H9 (cell line): ENCODE results near the gene ZNF362. TPM values are rescaled to one million over a fixed set of nuclear protein-coding genes. Genes with fewer than 3 reads are reported as not detected.

Source experiments
- DNase-seq: peaks from one replicate; pipeline ENCODE4 v3.0.0-alpha.2; 2017
- H2AFZ ChIP-seq: one replicate; pipeline ENCODE4 v1.6.1; 2013; ENCODE audit warnings: mild to moderate bottlenecking, low read length, control low read depth, moderate library complexity
- H2AK5ac ChIP-seq: 2 replicates; pipeline ENCODE4 v1.6.1; 2013; ENCODE audit warnings: low read length, control low read depth, mixed read lengths; ENCODE audit not compliant: insufficient read length
- H2BK120ac ChIP-seq: one replicate; pipeline ENCODE4 v1.6.1; 2013; ENCODE audit warnings: low read depth, mild to moderate bottlenecking, low read length, control low read depth, inconsistent platforms; ENCODE audit not compliant: poor library complexity, severe bottlenecking
- H2BK12ac ChIP-seq: 2 replicates; pipeline ENCODE4 v1.6.1; 2013; ENCODE audit warnings: low read length, control low read depth, mixed read lengths, low read depth; ENCODE audit not compliant: insufficient read length
- H2BK15ac ChIP-seq: 2 replicates; pipeline ENCODE4 v1.6.1; 2013; ENCODE audit warnings: low read depth, low read length, control low read depth
- H2BK20ac ChIP-seq: one replicate; pipeline ENCODE4 v1.6.1; 2013; ENCODE audit warnings: low read depth, mild to moderate bottlenecking, low read length, control low read depth, inconsistent platforms; ENCODE audit not compliant: poor library complexity, severe bottlenecking
- H2BK5ac ChIP-seq: 2 replicates; pipeline ENCODE4 v1.6.1; 2013; ENCODE audit warnings: low read length, control low read depth, mixed read lengths; ENCODE audit not compliant: insufficient read length
- H3K14ac ChIP-seq: 2 replicates; pipeline ENCODE4 v1.6.1; 2013; ENCODE audit warnings: low read length, control low read depth; ENCODE audit not compliant: insufficient read depth
- H3K18ac ChIP-seq: 2 replicates; pipeline ENCODE4 v1.6.1; 2013; ENCODE audit warnings: low read depth, mild to moderate bottlenecking, mixed read lengths, low read length, control low read depth; ENCODE audit not compliant: insufficient read length
- H3K23ac ChIP-seq: 2 replicates; pipeline ENCODE4 v1.6.1; 2013; ENCODE audit warnings: low read length, control low read depth, mixed read lengths, low read depth; ENCODE audit not compliant: insufficient read length
- H3K23me2 ChIP-seq: 2 replicates; pipeline ENCODE4 v1.6.1; 2013; ENCODE audit warnings: low read depth, mild to moderate bottlenecking, mixed read lengths, low read length, control low read depth; ENCODE audit not compliant: insufficient read length, poor library complexity, severe bottlenecking
- H3K27ac ChIP-seq: 2 replicates; pipeline ENCODE4 v1.5.1; 2013; ENCODE audit warnings: low read length, control low read depth, mixed read lengths, low read depth; ENCODE audit not compliant: insufficient read length
- H3K27me3 ChIP-seq: 2 replicates; pipeline ENCODE4 v1.6.1; 2013; ENCODE audit warnings: low read length, control low read depth, inconsistent platforms; ENCODE audit not compliant: insufficient read depth
- H3K4ac ChIP-seq: 2 replicates; pipeline ENCODE4 v1.6.1; 2013; ENCODE audit warnings: low read depth, mild to moderate bottlenecking, control low read depth, inconsistent platforms, low read length, moderate library complexity
- H3K4me1 ChIP-seq: 2 replicates; pipeline ENCODE4 v1.6.1; 2013; ENCODE audit warnings: low read length, control low read depth, inconsistent platforms; ENCODE audit not compliant: insufficient read depth
- H3K4me2 ChIP-seq: 2 replicates; pipeline ENCODE4 v1.6.1; 2013; ENCODE audit warnings: low read length, control low read depth, mixed read lengths; ENCODE audit not compliant: insufficient read length, insufficient read depth
- H3K56ac ChIP-seq: 2 replicates; pipeline ENCODE4 v1.6.1; 2013; ENCODE audit warnings: low read depth, mild to moderate bottlenecking, mixed read lengths, low read length, control low read depth; ENCODE audit not compliant: insufficient read length
- H3K79me1 ChIP-seq: 2 replicates; pipeline ENCODE4 v1.6.1; 2013; ENCODE audit warnings: low read depth, mild to moderate bottlenecking, moderate library complexity, low read length, control low read depth, inconsistent platforms; ENCODE audit not compliant: insufficient read depth, poor library complexity, severe bottlenecking
- H3K79me2 ChIP-seq: 2 replicates; pipeline ENCODE4 v1.6.1; 2013; ENCODE audit warnings: low read length, control low read depth, inconsistent platforms; ENCODE audit not compliant: insufficient read depth
- H3K9ac ChIP-seq: 2 replicates; pipeline ENCODE4 v1.6.1; 2013; ENCODE audit warnings: low read length, control low read depth, mixed read lengths; ENCODE audit not compliant: insufficient read length; ENCODE audit errors: extremely low read depth
- H3K9me3 ChIP-seq: one replicate; pipeline ENCODE4 v1.6.1; 2013; ENCODE audit warnings: low read depth, low read length, inconsistent platforms; ENCODE audit not compliant: control insufficient read depth
- H3T11ph ChIP-seq: one replicate; pipeline ENCODE4 v1.6.1; 2013; ENCODE audit warnings: mild to moderate bottlenecking, low read length, control low read depth, inconsistent platforms
- H4K20me1 ChIP-seq: one replicate; pipeline ENCODE4 v1.6.1; 2013; ENCODE audit not compliant: control insufficient read depth, insufficient read length, insufficient read depth
- H4K5ac ChIP-seq: 2 replicates; pipeline ENCODE4 v1.6.1; 2013; ENCODE audit warnings: low read depth, mild to moderate bottlenecking, mixed read lengths, low read length, control low read depth; ENCODE audit not compliant: insufficient read length
- H4K8ac ChIP-seq: replicated peaks from 2 replicates; pipeline ENCODE4 v1.6.1; 2013; ENCODE audit warnings: low read length, control low read depth, mixed read lengths, low read depth; ENCODE audit not compliant: insufficient read length
- H4K91ac ChIP-seq: 2 replicates; pipeline ENCODE4 v1.6.1; 2013; ENCODE audit warnings: low read depth, mild to moderate bottlenecking, moderate library complexity, mixed read lengths, low read length, control low read depth; ENCODE audit not compliant: insufficient read length
- H3K27ac Mint-ChIP-seq, 3 experiments: 2 replicates in 2 of 3; 3 replicates in 1 of 3; pipeline ENCODE4 v1.8.0; 2020 to 2021; ENCODE audit warnings: mixed read lengths in 3 of 3, mild to moderate bottlenecking in 1 of 3, moderate library complexity in 1 of 3
- H3K27me3 Mint-ChIP-seq: 2 replicates; pipeline ENCODE4 v1.8.0; 2021; ENCODE audit warnings: low read depth, mild to moderate bottlenecking, moderate library complexity, mixed read lengths
- H3K36me3 Mint-ChIP-seq, 3 experiments: 2 replicates in 2 of 3; 3 replicates in 1 of 3; pipeline ENCODE4 v1.8.0; 2020 to 2021; ENCODE audit warnings: low read depth in 3 of 3, mixed read lengths in 3 of 3; ENCODE audit not compliant: insufficient read depth in 1 of 3
- H3K4me1 Mint-ChIP-seq, 2 experiments: 2 replicates each; pipeline ENCODE4 v1.8.0; 2020; ENCODE audit warnings: mixed read lengths in 2 of 2
- H3K4me3 Mint-ChIP-seq, 2 experiments: 2 replicates in 1 of 2; 3 replicates in 1 of 2; pipeline ENCODE4 v1.8.0; 2020 to 2021; ENCODE audit warnings: mild to moderate bottlenecking in 2 of 2, mixed read lengths in 2 of 2, moderate library complexity in 1 of 2
- H3K9me3 Mint-ChIP-seq, 2 experiments: 2 replicates in 1 of 2; 3 replicates in 1 of 2; pipeline ENCODE4 v1.8.0; 2020; ENCODE audit warnings: mild to moderate bottlenecking in 2 of 2, mixed read lengths in 2 of 2, moderate library complexity in 1 of 2
- CTCF ChIP-seq: fragments of 200-600 bp; sonication (generic); conservative IDR thresholded peaks from 3 replicates; pipeline ENCODE4 v1.8.0; 2021; ENCODE audit warnings: antibody characterized with exemption, mild to moderate bottlenecking
- WGBS: extraction: QIAGEN DNeasy Blood & Tissue Kit; methylation state at CpG from one replicate; pipeline ENCODE4 v1.1.7; 2013; ENCODE audit warnings: missing lambda C conversion rate, low lambda C conversion rate, mixed read lengths; ENCODE audit not compliant: insufficient read length; ENCODE audit errors: extremely low coverage; 5-methylcytosine and 5-hydroxymethylcytosine counted together
- total RNA-seq: library from RNA; stranded (reverse); gene quantifications from 2 replicates; pipeline ENCODE4 v1.2.1, GENCODE V29; 2021

ZNF362 gene
- total RNA-seq, 1 experiment from 2014 or later: 18.7 TPM

DNA sequence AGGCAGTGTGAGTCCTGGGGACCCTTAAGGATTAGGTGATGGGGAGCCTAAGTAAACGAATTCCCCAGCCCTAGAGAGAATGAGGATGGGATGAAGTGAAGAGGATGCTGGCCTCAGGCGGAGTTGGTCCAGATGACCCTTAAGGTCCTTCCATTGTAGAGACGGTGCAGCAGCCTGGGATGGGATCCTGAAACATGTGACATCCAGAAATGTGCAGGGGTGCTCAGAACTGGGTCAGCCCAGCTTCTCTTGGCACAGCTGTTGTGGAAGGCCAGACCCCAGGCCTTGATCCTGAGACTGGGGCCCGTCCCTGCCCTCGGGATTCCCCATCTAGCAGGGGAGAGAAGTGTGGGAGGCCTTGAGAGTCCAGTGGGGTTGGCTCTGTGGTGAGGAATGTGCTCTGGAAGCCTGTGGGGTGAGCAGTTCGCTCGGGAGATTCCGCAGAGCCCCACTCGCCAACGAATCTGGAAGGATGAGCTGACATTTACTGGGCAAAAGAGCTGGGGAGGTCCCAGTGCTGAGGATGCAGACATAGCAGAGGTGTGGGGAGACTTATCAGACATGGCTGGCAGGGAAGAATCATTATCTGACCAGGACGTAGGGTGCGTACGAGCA is 36.5 kb downstream of the ZNF362 start:
- no peak overlapping the region for H2BK5ac ChIP-seq
- H3K56ac ChIP-seq: no peak overlapping the region
- peaks cover 7% of the 10 kb centered on the region in 2 experiments; a peak in 3 of 4 replicates for H3K4me1 Mint-ChIP-seq
- H3K4me3 Mint-ChIP-seq: no peak overlapping the region
- H4K91ac ChIP-seq: no peak overlapping the region
- no peak overlapping the region for H3K18ac ChIP-seq
- no peaks in the 10 kb centered on the region for H3K9me3 ChIP-seq
- DNase-seq: no peak
- H3K14ac ChIP-seq: no peak overlapping the region
- no peaks in the 10 kb centered on the region for H3K27me3 ChIP-seq
- H3K79me1 ChIP-seq: no peaks in the 10 kb centered on the region
- H3K9me3 Mint-ChIP-seq: no peaks in the 10 kb centered on the region; a peak in 1 of 5 replicates
- H3K23ac ChIP-seq: no peak overlapping the region
- no peak overlapping the region for H2BK120ac ChIP-seq
- no peak overlapping the region for H3K9ac ChIP-seq
- no peak overlapping the region for H2AK5ac ChIP-seq
- peaks cover 23 to 40% (median 37%) of the 10 kb centered on the region in 3 experiments for H3K36me3 Mint-ChIP-seq
- no peaks in the 10 kb centered on the region; the same call in 1 of the 2 replicates for H3K27me3 Mint-ChIP-seq
- no peak overlapping the region for H3T11ph ChIP-seq
- WGBS: no CpG with 5 or more reads among the region's 13 CpGs
- H4K8ac ChIP-seq: no peak overlapping the region
- no peak overlapping the region for H3K27ac ChIP-seq
- no peak overlapping the region for H2BK15ac ChIP-seq
- H3K4me1 ChIP-seq: no peaks in the 10 kb centered on the region
- H3K23me2 ChIP-seq: no peaks in the 10 kb centered on the region
- H4K5ac ChIP-seq: no peak overlapping the region
- H2BK12ac ChIP-seq: no peak overlapping the region
- H4K20me1 ChIP-seq: no peaks in the 10 kb centered on the region
- no peak overlapping the region for H2BK20ac ChIP-seq
- H2AFZ ChIP-seq: no peak overlapping the region
- no peak overlapping the region for H3K4ac ChIP-seq
- no peak overlapping the region for H3K27ac Mint-ChIP-seq
- no peak overlapping the region for H3K4me2 ChIP-seq
- no peak for TF ChIP-seq CTCF
- H3K79me2 ChIP-seq: no peaks in the 10 kb centered on the region
